ENCODE measurements around the gene ZBTB42. TPM values are rescaled to one million over a fixed set of nuclear protein-coding genes. Genes with fewer than 3 reads are reported as not detected.

ZBTB42 gene
- total and polyA plus RNA-seq, 2 of the 4 experiments (the other 2 are of a cell fraction), result 1.3 to 2.3 TPM

DNA sequence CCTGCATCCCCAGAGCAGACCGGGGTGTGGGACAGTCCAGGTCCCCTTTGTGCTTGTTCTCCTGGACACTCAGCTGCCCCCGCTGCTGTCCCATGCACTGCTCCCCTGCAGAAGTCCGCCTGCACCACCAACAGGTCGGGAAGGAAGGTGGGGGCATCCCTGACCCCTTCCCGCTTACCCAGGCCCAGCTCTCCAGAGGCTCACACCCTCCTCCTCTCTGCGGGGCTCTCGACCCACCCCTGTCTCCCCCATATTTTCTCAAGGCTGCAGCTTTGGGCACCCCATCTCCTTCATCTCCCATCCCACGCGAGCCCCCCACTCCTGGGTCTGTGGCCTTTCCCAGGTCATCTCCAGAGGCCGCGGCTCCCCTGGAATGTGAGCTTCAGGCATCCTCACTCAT is 9.4 kb downstream of the ZBTB42 start:
- no TSS peak for BruUV-seq (replicated peaks)
- Histone ChIP-seq H4K8ac (ENCODE audit: low read depth in 2 of 2, low read length in 2 of 2) (no peak overlapping the region), H3K36me3 (ENCODE audit: control insufficient read depth, insufficient read depth, low read length) (no peaks in the 10 kb centered on the region; the same call in 1 of the 2 replicates), H4K20me1 (ENCODE audit: insufficient read depth, low read length) (0 out of 2 replicates have a peak, but pooled peaks cover 4% of the 10 kb centered on the region), H3K4me3 (ENCODE audit: insufficient read depth, low read depth, low read length) (no peak overlapping the region), H3K4me1 (ENCODE audit: control insufficient read depth, insufficient read depth, low read length) (peaks cover 6% of the 10 kb centered on the region; the same call in 1 of the 2 replicates), H3K4ac (ENCODE audit: low read depth, low read length) (no peak overlapping the region), H3K23ac (ENCODE audit: low read depth, low read length) (no peak overlapping the region), H3K27ac (ENCODE audit: insufficient read depth, low read length) (no peak overlapping the region), H2BK120ac (ENCODE audit: low read depth, low read length) (no peak overlapping the region), H4K91ac (ENCODE audit: insufficient read depth, low read depth, low read length) (no peak overlapping the region), H3K9ac (ENCODE audit: low read depth, low read length) (no peak overlapping the region), H3K18ac (ENCODE audit: low read depth, low read length) (no peak overlapping the region), H2AK9ac (replicated peaks; ENCODE audit: low read depth, low read length, poor library complexity) (no peak overlapping the region), H2BK15ac (ENCODE audit: low read depth, low read length) (no peak overlapping the region), H3K4me2 (ENCODE audit: low read depth, low read length) (no peak overlapping the region), H2BK5ac (ENCODE audit: low read depth, low read length, poor library complexity, severe bottlenecking) (no peak overlapping the region), H3K56ac (ENCODE audit: extremely low read depth, insufficient read depth, low read length) (no peak overlapping the region), H2AK5ac (ENCODE audit: low read depth, low read length) (no peak overlapping the region), H3K9me3 (ENCODE audit: control insufficient read depth, insufficient read depth, low read length) (no peaks in the 10 kb centered on the region), H3K14ac (replicated peaks; ENCODE audit: low read depth, low read length) (no peak overlapping the region), H3K79me1 (ENCODE audit: low read depth in 1 of 2, low read length in 2 of 2) (peaks cover 11 to 34% of the 10 kb centered on the region in 2 experiments), H2AFZ (replicated peaks; ENCODE audit: low read length, poor library complexity) (no peak overlapping the region), H4K5ac (ENCODE audit: low read depth, low read length) (no peak overlapping the region), H3K27me3 (ENCODE audit: control insufficient read depth, insufficient read depth, low read length) (no peaks in the 10 kb centered on the region), H2BK20ac (ENCODE audit: low read depth, low read length) (no peak overlapping the region), H3K9me1 (ENCODE audit: insufficient read depth, low read length) (peaks cover 14% of the 10 kb centered on the region)
- no peak for DNase-seq
- in situ Hi-C loops (cut with MboI; ENCODE audit: low sequenced_read_pairs), result no loop called here
- TF ChIP-seq POLR2A (IDR thresholded peaks at IDR 0.05; ENCODE audit: low read depth, low read length) (no peak), CEBPB (IDR thresholded peaks at IDR 0.05; ENCODE audit: low read depth, low read length) (no peak), NFE2L2 (IDR thresholded peaks at IDR 0.05; ENCODE audit: low read depth, low read length) (no peak), RFX5 (IDR thresholded peaks at IDR 0.05; ENCODE audit: low read depth, low read length) (no peak), MXI1 (IDR thresholded peaks at IDR 0.05; ENCODE audit: borderline replicate concordance, low read depth, low read length) (no peak), RCOR1 (IDR thresholded peaks at IDR 0.05; ENCODE audit: insufficient replicate concordance, low read length) (no peak), FOS (IDR thresholded peaks at IDR 0.05; ENCODE audit: low read depth, low read length) (no peak), BHLHE40 (IDR thresholded peaks at IDR 0.05; ENCODE audit: low read depth, low read length) (no peak), CHD1 (IDR thresholded peaks at IDR 0.05; ENCODE audit: low read depth, low read length) (no peak), MAZ (IDR thresholded peaks at IDR 0.05; ENCODE audit: borderline replicate concordance, low read depth, low read length) (no peak), SMC3 (IDR thresholded peaks at IDR 0.05; ENCODE audit: low read depth, low read length) (no peak), MAFK (IDR thresholded peaks at IDR 0.05; ENCODE audit: low read depth, low read length) (no peak), RAD21 (IDR thresholded peaks at IDR 0.05; ENCODE audit: low read length) (no peak)
- TF ChIP-seq, protein P1, sequence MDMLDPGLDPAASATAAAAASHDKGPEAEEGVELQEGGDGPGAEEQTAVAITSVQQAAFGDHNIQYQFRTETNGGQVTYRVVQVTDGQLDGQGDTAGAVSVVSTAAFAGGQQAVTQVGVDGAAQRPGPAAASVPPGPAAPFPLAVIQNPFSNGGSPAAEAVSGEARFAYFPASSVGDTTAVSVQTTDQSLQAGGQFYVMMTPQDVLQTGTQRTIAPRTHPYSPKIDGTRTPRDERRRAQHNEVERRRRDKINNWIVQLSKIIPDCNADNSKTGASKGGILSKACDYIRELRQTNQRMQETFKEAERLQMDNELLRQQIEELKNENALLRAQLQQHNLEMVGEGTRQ (IDR thresholded peaks at IDR 0.05; ENCODE audit: low read depth, low read length), result no peak
- TF ChIP-seq, protein P2, sequence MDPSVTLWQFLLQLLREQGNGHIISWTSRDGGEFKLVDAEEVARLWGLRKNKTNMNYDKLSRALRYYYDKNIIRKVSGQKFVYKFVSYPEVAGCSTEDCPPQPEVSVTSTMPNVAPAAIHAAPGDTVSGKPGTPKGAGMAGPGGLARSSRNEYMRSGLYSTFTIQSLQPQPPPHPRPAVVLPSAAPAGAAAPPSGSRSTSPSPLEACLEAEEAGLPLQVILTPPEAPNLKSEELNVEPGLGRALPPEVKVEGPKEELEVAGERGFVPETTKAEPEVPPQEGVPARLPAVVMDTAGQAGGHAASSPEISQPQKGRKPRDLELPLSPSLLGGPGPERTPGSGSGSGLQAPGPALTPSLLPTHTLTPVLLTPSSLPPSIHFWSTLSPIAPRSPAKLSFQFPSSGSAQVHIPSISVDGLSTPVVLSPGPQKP (IDR thresholded peaks at IDR 0.05; ENCODE audit: borderline replicate concordance, low read depth, low read length), result no peak
- TF ChIP-seq, protein P3, sequence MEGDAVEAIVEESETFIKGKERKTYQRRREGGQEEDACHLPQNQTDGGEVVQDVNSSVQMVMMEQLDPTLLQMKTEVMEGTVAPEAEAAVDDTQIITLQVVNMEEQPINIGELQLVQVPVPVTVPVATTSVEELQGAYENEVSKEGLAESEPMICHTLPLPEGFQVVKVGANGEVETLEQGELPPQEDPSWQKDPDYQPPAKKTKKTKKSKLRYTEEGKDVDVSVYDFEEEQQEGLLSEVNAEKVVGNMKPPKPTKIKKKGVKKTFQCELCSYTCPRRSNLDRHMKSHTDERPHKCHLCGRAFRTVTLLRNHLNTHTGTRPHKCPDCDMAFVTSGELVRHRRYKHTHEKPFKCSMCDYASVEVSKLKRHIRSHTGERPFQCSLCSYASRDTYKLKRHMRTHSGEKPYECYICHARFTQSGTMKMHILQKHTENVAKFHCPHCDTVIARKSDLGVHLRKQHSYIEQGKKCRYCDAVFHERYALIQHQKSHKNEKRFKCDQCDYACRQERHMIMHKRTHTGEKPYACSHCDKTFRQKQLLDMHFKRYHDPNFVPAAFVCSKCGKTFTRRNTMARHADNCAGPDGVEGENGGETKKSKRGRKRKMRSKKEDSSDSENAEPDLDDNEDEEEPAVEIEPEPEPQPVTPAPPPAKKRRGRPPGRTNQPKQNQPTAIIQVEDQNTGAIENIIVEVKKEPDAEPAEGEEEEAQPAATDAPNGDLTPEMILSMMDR (conservative IDR thresholded peaks at IDR 0.05; ENCODE audit: low read depth, low read length), result no peak
- ChIA-PET POLR2A (ENCODE audit: unreplicated experiment) (no interaction called here), CTCF (no interaction called here)
- 80% methylated on average over 6 of the region's 11 CpGs; no CpG with 5 or more reads in 1 of the 2 experiments for whole genome bisulfite sequencing, 2 experiments (ENCODE audit: extremely low coverage in 2 of 2, insufficient read length in 1 of 2)
- intact Hi-C loops (cut with micrococcal nuclease), result no loop called here
- no peak for ATAC-seq (ENCODE audit: low read depth)
- dilution Hi-C loops (cut with HindIII; ENCODE audit: low sequenced_read_pairs, unreplicated experiment), result no loop called here
